ENCODE results near the gene KRTAP10-3. TPM values are rescaled to one million over a fixed set of nuclear protein-coding genes. Genes with fewer than 3 reads are reported as not detected.
"Not testable (repeated sequence)": the region's sequence is repeated elsewhere in the genome, so short reads cannot be mapped to it uniquely, and the experiment has no call there.

The KRTAP10-3 gene
- total RNA-seq, 1 experiment from 2014 or later, result not detected

- no peak for DNase-seq (ENCODE audit: low spot score)
Observed at GRCh38 chr21:44571844-44572782, 13.5 kb upstream of the KRTAP10-3 start.

GRCh38 chr21:44571296-44571695 is 12.7 kb upstream of the KRTAP10-3 start:
- no peak for DNase-seq (ENCODE audit: low spot score)

GRCh38 chr21:44569861-44570517 is 11.4 kb upstream of the KRTAP10-3 start:
- DNase-seq (ENCODE audit: low spot score), result no peak

GRCh38 chr21:44568667-44569556 is 10.3 kb upstream of the KRTAP10-3 start:
- DNase-seq (ENCODE audit: low spot score), result no peak

GRCh38 chr21:44568261-44568660 is 9.7 kb upstream of the KRTAP10-3 start:
- DNase-seq (ENCODE audit: low spot score), result no peak

DNA sequence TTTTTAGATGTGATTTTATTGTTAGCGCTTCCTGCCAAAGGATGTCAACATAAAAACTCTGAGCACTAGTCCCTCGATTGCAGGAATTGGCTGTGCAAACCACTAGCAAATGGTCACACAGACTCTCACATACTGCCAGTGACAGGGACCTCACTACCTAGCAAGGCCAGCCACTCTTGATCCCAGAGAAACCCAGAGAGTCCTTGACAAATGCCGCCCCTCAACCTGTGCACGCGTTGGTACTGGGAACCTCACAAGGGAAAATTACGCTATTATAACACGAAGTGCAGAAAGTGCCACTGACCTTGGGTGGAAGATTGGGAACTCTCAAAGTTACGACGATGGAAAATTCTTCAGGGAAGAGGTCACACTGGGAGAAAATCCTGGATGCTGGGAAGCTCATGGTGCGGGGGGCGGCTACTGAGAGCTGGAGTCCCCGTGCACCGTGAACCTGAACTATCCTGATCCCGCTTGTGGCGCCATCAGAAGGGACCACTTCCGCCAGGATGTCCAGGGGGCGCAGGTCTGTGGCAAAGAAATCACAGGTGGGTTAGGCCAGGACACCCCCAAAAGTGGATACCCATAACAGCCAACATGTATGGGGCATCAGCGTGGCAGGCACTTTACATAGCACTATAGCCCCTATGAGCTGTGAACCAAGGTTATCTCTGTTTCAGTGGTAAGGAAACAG is 9.0 kb upstream of the KRTAP10-3 start:
- no peak for DNase-seq (ENCODE audit: low spot score)

- no peak for DNase-seq (ENCODE audit: low spot score)
Observed at GRCh38 chr21:44566403-44566802, 7.8 kb upstream of the KRTAP10-3 start.

DNA sequence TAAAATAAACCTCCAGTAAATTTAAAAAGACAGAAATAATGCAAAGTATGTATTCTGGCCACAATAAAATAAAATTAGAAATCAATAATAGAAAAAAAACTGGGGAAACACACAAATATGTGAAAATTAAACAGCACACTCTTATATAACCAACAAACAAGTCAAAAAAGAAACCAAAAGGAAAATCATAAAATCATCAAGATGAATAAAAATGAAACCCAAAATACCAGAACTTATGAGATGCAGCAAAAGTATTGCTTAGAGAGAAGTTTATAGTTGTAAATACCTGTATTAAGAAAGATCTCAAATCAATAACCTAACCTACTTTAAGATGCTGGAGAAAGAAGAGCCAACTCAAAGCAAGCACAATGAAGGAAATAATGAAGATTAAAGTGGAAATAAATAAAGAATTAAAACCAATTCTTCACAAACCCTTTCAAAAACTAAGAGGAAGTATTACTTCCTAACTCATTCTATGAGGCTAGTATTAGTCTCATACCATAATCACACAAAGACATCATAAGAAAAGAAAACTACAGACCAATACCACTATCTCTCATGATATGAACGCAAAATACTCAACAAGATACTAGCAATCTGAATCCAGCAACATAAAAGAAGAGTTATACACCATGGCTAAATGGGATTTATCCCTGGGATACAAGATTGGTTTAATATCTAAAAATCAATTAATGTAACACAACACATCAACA is 6.4 kb upstream of the KRTAP10-3 start:
- no peak for DNase-seq (ENCODE audit: low spot score)

- no peak for DNase-seq (ENCODE audit: low spot score)
Observed at GRCh38 chr21:44564099-44564498, 5.5 kb upstream of the KRTAP10-3 start.

GRCh38 chr21:44558329-44558675 is 293 bp downstream of the KRTAP10-3 start:
- DNase-seq (ENCODE audit: low spot score), result not testable (repeated sequence)

DNA sequence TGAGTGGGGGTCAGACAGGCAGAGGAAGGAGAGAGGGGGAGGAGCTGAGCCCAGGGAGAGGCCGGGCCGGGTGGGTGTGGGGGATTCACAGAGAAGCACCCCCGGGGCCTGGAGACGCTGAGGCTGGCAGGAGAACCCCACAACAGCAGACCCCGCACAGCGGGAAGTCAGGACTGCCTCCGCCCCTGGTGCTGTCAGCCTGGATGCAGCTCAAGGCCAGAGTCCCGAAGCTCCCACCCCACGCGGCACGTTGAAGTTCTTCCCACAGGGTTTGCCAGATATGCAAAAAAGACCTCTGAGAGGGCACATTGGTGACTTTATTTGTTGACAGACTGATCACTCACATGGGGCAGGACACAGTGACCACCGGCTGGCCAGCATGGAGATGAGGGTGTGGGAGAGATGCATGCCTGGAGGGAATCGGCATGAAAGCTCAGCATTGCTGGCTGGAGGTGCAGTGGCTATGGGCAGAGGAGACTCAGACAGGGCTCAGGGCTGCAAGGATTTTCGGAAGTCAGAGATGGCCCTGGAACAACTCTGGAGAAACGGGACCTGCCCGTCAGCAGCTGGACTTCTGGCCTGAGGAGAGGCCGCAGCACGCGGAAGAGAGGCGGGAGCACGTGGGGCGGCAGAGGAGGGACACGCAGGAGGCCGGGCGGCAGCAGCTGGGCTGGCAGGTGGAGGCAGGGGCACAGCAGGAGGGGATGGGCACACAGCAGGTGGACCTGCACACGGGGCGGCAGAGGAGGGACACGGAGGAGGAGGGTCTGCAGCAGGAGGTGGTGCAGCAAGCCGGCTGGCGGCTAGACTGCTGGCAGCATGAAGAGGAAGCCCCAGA is 885 bp downstream of the KRTAP10-3 start:
- no peak for DNase-seq (ENCODE audit: low spot score)

DNA sequence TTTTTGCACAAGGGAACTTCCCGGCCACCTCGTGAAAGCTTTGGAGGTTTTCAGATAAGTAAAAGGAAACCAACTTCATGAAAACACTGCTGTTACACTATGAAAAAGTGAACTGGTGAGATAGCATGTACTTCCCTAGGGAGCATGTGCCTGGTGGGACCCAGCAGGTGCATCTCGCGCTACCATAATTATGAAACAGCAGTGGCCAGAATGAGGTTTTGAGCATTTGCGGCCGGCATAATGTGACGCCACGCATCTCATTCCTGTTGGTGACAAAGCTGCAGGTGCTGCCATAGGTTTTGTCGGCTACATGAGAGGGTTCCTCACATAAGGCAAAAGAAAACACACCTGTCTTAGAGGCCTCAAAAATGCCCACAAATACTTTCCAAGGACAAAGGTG is 1.7 kb downstream of the KRTAP10-3 start:
- no peak for DNase-seq (ENCODE audit: low spot score)

DNA sequence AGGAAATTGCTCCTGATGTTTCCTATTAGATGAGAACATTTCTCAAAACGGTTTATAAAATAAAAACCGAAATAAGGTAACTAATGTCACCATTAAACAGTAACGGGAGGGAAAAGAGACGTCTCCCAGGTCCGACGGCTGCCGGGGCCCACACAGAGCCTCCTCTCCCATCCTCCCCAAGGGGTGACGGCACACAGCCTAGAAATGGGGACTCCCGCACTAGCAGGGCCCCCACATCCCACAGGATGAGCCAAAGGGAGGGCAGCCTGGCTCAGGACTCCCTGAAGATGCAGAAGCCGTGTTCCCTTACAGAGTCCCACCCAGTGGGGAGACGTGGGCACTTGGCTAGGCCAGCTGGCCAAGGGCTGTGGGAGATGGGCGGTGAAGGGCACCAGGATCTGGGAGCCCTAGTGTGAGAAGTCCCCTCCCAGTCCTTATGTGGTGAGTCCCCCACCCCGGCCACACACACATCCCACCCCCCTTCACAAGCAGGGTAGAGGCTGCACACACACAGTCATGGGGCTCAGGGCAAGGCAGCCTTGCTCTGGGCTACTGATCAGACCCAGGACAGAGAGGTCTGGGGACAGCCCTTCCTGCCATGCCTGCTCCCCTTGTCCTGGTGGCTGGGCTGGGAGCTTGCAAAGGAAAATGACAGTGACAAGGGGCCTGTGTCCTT is 3.3 kb downstream of the KRTAP10-3 start:
- DNase-seq (ENCODE audit: low spot score), result no peak

DNA sequence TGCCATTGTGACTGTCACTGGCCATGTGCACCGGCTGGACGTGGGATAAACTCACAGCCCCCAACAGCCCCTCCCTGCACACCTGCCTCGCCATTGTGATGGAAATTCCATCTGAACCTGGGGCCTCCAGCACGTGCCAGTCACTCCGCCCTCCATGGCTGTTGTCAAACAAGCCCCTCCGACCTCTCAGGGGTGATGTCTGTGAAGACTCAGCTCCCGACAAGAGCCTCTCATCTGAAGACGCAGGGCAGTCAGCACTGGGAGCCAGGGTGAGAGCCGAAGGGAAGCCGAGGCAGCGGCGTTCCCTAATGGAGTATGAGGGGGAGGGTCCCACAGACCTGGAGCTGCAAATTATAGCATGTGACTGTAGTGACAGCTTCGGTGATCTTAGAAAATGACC is 5.9 kb downstream of the KRTAP10-3 start:
- DNase-seq (ENCODE audit: low spot score), result no peak

DNA sequence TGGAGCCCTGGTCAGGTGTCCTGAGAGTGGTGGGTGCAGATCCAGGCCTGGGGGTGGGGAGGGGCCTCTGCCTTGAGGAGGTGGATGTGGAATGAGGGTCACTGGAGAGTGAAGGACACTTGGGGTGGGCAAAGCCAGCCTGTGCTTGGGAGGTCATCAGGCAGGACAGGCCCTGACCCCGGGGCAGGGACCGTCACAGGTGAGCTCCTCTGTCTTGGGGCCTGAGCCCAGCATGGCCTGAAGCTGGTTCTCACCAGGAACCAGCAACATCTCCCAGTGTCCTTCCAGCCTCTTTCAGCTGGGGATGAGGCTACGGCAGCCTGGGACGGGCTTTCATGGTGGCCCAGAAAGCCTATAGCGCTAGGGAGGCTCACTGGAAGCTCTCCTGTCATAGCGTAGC is 6.5 kb downstream of the KRTAP10-3 start:
- no peak for DNase-seq (ENCODE audit: low spot score)

- no peak for DNase-seq (ENCODE audit: low spot score)
Observed at GRCh38 chr21:44551340-44551961, 7.1 kb downstream of the KRTAP10-3 start, which contains the start of gene KRTAP10-2. Gene KRTAP10-2, minus strand, starts transcription at chr21:44551505. Its CDS starts 47 bp downstream, at chr21:44551458.

DNA sequence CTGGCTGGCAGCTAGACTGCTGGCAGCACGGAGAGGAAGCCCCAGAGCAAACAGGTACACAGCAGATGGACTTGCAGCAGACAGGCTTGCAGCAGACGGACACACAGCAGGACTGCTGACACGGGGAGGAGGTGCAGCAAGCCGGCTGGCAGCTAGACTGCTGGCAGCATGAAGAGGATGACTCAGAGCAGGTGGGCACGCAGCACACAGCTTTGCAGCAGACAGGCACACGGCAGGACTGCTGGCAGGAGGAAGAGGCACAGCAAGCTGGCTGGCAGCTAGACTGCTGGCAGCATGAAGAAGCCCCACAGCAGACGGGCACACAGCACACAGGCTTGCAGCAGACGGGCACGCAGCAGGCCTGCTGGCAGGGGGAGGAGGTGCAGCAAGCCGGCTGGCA is 7.8 kb downstream of the KRTAP10-3 start:
- no peak for DNase-seq (ENCODE audit: low spot score)

DNA sequence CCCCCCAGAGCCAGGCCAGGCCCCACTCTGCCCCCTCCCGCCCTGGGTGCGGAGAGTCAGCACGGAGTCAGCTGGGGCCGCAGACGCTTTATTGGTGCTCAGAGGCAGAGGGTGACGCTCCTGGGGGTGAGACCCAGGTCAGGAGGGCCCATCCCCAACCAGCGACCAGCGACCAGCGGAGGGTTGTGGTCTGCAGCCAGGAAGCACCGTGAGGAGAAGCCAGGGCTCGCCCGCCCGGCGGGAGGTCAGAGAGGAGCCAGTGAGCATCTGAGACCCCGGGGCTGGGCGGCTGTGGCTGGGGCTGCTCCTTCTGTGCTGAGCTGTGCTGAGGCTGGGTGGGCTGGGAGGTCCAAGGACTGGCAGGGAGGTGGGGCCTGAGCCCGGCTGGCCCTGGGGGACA is 8.3 kb downstream of the KRTAP10-3 start:
- not testable (repeated sequence) for DNase-seq (ENCODE audit: low spot score)

All from A172 (cell line).